AG20443 (cell line): Measurements from ENCODE around the gene MAGI1.
A peak's percentile ranks its signal among the peaks of the same experiment; 100 is the strongest.
"Not testable (repeated sequence)": the region's sequence is repeated elsewhere in the genome, so short reads cannot be mapped to it uniquely, and the experiment has no call there.

Experiments
- DNase-seq: peaks from one replicate; pipeline ENCODE4 v3.0.0; 2012; ENCODE audit warnings: low spot score, mixed read lengths

Gene MAGI1

DNA sequence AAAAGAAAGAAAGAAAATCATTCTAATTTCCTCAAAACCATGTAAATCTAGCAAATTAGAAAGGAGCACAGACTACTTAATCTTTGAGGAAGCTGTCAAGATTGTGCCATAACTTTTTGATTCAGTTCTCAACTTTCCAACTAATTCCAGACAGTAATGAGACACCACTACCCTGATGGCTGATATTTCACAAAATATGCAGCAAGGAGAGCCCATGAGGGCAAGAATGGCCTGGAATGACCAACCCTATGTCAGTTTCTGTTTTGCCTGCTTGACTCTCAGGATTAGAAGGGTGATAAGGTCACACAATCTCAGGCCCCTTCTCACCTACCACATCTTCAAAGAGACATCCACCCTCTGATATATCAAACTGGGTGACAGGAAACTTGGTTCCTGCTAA, 134.7 kb downstream of the MAGI1 start:
- DNase-seq = no peak

DNA sequence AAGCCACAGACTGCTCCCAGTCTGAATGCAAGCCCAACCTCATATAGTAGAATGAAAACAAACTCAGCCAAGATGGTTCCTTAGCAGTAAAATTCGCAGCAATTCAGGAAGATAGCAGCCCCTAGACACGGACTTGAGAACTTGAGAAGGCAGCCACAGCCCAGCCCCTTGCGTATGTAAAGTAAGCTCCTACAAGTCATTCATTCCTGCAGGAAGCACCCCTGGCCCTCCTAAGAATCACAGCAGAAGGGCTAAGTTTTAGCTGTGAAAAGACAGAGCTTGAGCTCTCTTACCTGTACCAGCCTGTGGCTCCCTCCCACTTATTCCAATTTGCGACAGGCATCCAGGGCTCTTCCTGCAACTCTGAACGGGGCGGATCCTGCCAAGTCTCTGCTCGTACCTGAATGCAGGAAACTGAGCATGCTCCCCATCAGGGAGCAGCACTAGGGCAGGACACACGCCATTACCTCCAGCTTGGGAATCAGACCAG, 136.4 kb downstream of the MAGI1 start:
- no peak for DNase-seq

DNA sequence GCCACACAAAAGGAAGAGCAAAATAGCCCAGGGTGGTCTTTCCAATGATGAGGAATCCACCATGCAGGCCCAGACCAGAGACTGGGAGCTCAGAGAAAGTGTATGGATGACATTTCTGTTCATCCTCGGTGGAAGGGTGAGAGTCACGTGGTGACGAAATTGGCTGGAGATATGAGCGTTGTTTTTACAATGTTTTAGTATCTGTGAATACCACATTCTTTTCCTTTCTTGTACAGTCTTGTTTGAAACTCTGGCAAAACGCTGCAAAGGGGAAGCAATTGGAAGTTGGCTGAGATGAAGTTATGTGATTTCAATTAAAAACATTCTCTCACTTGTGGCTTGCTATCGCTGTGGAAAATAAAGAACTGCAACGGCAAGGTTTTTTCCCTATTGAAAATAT, 137.5 kb downstream of the MAGI1 start:
- DNase-seq = no peak

DNA sequence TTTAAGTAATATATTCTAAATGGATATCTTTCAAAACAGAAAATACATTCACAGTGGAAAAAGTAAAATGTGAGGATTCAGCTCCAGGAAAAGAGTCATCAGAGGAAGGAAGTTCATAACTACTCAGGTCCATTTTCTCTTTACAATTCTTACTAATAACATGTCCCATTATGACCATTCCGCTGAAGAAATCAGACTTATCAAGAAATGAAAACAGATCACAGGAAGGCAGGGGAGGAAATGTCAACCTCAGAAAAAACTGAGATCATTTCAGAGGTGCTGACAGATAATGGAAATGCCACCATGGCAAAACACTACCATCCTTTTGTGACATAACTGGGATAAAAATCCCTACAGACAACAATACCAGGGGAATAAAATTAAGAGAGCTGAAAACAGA, 139.5 kb downstream of the MAGI1 start:
- DNase-seq = no peak

DNA sequence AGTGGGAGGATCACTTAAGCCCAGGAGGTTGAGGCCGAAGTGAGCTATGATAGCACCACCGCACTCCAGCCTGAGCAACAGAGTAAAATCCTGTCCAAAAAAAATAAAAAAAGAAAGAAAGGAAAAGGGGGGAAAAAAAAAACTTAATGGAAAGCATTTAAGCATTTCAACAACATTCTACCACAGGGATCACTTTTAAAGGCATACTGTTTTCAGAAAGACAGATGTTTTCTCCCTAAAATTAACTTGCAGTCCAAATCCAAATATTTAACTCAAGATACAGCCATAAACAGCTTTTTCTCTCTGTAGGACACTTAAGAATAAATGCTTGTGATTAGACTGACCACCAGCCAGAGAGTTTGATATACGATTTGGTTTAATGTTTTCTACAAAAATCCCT, 141.0 kb downstream of the MAGI1 start:
- DNase-seq = no peak

DNA sequence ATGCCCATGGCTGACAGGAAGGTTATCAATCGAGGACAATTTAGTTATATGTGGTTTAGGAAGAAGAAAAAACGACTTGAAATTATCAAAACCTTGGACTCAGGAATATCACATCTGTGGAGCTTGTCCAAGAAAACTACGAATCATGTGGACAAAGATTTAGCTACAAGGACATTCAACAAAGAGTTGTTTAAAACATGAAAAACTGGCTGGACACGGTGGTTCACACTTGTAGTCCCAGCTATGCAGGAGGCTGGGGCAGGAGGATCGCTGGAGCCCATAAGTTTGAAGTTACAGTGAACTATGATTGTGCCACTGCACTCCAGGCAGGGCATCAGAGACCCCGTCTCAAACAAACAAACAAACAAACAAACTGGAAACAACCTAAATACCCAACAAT, 142.4 kb downstream of the MAGI1 start:
- no peak for DNase-seq

DNA sequence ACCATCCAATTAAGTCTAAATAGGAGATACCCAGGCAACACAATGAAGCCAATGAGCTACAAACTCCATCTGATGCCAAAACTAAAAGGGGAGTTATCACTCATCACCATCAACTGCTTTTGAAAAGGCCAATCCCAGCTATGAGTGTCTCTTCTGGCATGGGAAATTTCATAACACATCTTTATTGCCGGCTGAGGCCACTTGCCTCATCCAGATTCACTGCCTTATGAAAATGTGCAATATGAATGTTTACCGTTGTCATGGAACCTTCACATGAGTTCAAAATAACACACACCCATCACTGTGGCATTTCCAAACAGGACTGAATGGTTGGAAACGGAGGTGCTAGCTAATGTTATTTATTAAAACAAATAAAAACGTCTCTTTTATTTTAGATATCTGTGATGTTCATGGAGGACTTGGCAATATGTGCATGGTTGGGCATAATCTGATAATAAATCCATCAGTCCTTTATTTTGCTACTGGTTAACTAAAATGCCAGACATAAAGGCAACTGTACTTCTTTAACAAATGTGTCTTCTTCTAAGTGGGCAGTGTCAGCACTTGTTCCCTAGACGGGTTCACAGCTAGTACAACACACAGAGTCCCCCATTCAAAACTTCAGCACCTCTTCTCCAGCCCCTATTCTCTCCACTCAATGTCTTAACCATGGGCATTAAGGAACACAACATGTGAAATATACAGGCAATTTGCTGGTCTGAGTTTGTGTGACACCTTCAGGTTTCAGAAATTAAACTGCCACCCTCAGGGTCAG, 143.9 kb downstream of the MAGI1 start:
- DNase-seq = peak; percentile 80

DNA sequence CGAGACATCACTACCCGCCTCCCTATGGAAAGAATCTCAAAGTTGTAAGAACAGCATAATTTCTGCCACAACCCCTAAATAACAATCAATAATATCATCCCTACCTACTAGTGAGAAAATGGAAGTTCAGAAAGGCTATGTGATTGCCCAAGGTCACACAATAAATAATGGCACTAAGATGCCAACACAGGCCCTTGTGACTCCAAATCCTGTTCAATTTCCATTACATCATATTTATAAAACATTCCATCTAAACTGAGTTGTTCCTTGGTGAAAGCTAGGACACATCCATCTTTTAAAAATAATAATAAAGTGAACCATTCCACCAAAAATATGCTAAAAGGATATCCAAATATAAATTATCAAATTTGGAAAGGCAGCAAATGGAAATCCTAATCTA, 144.6 kb downstream of the MAGI1 start:
- DNase-seq = no peak

DNA sequence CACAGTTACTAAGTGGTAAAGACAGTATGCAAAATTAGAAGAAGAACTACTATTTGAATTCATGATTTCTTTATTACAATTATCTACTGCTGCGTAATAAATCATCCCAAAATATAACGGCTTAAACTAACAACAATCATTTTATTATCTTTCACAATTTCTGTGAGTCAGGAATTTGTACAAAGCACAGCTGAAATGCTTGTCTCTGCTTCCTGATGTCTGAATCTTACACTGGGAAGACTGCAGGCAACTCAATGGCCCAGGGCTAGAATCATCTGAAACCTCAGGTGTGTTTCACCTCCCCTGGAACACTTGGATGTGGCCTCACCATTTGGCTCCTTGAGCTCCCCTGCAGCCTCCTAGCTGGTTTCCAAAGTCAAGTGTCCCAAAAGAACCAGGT, 145.1 kb downstream of the MAGI1 start:
- DNase-seq = no peak

DNA sequence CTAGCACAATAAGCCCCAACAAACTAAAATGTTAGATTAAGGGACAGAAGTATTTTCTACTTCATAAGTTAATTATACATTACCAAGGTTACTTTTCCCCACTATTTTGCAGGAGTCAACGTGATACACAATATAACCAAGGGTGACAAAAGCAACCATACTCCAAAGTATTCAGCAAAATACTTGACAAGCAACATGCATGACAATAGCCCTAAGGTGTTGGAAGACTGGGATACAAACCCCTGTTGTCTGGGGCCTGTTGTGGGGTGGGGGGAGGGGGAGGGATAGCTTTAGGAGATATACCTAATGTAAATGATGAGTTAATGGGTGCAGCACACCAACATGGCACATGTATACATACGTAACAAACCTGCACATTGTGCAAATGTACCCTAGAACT, 147.2 kb downstream of the MAGI1 start:
- DNase-seq = not testable (repeated sequence)

DNA sequence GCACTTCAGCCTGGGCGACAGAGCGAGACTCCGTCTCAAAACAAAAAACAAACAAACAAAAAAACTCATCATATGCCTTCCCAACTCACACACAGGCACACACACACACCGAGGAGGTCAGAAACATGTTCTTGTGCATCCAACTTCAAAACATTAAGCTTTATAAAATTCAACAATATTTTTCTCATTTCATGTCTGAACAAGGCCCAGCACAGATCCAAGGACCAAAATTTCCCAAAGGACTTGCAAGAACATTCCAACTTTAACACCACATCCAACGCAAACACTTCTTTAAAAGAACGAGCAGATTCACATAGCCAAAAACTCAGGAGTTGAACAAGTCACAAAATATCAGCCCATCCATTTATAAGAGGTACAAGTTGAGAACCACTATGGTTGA, 148.4 kb downstream of the MAGI1 start:
- no peak for DNase-seq

DNA sequence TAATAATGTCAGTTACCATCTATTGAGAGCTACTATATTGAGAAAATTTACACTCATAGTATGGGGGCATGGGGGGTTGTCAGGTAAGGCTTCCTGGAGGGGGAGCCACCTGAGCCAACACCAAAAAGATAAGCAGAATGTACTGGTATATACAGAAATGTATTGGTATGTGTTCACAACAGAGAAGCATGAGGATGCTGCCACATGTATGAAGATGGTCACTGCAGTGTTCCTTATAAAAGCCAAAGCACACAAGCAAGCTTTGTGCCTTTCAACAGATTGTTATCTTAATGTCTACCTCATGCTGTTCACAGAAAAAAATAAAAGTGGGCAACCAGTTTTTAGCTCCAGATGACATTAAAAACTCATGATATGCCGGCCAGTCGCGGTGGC, 149.0 kb downstream of the MAGI1 start:
- no peak for DNase-seq

DNA sequence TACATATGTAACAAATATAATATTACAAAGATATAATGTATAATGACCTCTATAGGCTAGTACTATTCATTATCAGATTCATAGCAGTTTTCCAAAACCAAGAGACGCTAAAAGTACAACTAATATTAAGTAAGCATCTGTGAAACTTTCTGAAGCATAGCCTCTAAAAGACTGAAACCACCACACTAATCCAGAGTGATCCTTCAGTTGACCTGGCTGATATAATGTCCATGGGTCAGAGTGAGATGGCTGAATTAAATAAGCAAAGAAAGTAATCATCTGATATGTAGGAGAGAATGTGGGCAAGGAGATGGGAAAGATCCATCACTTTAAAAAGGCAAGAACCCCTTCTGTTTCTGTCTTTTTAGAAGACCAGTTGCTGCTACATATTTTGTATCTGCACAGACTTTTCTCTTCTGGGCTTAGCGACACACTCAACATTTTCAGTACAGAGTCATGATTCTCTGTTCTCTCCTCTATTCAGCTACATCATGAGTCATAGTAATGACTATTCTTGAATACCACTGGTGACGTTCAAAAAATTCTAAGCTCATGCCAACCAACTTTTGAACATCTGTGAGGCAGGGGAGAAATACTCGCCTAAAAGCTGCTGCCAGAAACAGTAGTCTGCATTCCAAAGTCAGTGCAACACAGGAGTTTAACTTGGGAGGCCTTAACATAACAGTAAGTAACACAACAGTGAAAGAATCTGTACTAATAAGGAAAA, 149.6 kb downstream of the MAGI1 start:
- peak; percentile 92 for DNase-seq

DNA sequence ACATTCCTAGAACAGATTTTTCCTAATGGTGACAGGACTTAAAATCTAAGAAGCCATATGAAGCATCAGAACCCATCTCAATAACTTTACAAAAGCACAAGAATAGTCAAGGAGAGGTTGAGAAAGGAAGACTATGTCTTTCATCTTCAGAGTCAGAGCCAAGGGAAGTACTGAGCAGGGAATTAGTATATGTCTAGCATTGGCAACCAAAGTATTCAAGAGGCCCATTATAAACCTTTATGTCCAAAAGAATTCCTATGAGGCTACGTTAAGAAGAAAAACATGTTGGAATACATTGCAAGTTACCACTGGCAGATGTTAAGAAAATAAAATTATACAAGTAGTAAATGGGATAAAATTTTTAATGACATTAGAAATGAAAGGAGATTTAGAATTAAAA, 150.5 kb downstream of the MAGI1 start:
- DNase-seq = no peak

DNA sequence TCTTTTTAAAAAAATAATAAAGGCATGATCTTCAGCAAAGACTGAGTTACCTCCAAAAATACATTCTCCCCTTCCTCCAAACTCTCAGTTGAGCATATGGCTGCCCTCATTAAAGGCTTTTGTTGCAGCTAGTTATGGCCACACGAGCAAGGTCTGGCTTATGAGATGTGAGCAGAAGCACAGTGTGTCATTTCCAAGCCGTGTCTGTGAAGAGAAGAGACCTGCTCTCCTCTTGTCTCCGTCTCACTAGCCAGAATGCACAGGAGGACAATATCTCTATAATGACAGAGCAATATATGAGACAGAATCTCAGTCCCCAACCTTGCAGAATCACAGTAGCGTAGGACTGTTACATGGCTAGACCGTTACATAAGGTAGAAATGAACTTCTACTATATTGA, 152.3 kb downstream of the MAGI1 start:
- DNase-seq = no peak

DNA sequence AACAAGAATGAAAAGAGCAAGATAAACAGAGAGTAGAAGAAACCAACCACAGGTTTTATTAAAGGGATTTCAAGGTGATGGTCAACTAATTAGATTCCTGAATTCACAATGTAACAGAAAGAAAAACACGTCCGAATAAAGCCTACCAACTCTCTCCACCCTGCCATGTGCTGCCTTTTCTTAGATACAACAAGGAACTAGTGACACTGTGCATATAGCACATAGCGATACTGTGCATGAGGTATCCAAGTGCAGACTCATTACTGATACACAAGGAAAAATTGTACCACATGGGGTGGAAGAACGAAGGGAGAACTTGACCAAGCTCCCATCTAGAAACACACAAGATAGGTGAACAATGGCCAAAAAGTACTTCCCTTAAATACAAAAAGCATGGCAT, 154.6 kb downstream of the MAGI1 start:
- DNase-seq = no peak

DNA sequence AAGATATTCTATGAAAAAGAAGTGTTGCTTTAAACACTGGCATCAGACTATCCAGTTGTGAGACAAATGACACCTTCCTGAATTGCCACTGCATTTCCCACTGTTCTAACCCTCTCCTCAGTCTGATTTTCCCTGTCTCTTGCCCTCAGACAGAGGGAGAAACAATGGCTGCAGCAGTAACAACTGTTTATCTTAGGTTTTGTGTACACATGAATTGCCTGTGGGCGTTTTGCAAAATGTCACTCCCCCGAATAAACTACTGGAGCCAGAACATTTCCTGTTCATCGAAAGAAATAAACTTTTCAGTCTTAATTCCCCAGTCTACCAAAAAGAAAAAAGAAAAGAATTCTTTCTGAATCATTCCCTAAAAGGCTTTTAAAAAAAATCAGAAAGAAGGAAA, 155.1 kb downstream of the MAGI1 start:
- no peak for DNase-seq

DNA sequence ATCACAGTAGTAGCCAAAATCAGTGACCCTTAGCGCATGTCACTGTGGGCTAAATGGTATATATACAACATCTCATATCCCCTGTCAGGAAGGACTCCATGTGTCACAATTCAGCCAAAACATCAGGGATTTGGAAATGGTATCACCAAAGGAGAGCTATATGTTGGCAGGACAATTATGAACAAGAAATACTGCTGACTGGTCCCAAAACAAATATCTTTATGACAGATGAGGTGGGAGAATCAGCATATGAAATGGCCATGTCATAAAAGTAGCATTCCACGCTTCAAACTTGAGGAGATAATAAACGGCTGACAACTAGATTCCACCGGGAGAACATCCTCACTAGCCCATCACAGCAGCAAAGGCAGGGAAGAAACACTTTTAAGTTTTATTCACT, 158.4 kb downstream of the MAGI1 start:
- DNase-seq = no peak

DNA sequence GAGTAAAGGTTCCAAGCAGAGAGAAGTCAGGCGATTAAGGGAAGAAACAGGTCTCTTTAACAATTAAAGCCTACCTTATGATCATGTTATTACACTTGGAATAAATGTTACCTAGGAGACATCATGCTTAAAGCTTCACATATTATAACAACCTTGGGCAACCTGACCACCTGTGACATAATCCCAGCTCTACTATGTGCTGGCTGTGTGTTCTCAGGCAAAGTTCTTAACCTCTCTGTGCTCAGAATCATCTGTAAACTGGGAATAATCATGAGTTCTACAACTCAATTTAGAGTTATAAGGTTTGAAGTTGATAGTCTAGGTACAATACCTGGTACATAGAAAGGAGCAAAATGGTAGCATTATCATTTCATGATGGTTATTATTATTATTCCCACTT, 159.3 kb downstream of the MAGI1 start:
- no peak for DNase-seq

DNA sequence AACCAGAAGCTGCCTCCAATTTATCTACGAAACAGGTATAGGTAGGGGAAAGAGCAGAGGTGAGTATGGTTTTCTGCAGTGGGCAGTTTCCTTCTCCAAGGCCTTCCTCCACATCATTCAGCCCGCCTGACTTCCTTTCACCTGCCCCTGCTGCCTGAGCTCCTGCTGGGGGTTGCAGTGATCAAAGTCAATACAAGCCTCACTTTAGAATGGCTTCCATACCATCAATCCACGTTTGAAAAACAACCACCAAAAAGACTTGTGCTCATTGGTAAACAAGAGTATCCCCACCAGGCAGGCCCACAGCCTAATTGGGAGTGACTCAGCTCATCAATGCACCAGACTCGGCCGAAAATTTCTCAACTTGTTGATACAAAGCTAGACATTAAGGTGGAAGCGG, 159.9 kb downstream of the MAGI1 start:
- no peak for DNase-seq

DNA sequence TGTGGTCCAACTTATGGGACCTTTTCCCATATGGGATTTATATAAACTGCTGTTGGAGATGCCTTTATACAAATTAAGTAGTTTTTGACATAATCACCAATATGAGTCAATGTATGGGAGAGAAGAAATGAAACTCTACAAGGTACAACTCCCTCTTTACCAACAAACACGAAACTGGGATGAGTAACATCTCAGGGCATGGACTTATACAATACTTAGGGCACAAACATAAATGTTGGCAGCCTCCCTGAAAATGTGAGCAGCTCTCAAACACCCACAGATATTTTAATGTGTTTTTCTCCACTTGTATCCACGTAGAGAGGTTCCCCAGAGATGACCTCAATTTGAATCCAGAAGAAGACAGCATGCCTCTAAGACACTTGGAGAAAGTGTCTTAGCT, 161.6 kb downstream of the MAGI1 start:
- no peak for DNase-seq

DNA sequence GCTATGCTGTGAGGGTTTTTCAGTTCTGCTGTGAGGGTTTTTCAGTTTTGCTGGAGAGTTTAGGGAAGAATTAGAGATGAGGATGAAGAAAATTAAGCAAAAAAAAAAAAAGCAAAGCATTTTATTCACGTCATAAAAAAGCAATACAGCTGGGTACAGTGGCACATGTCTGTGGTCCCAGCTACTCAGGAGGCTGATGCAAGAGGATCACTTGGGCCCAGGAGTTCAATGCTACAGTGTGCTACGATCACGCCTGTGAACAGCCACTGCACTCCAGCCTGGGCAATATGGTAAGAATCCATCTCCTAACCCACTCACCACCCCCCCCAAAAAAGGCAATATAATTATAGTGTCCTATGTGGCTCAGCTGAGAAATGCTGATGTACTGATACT, 162.7 kb downstream of the MAGI1 start:
- DNase-seq = no peak

DNA sequence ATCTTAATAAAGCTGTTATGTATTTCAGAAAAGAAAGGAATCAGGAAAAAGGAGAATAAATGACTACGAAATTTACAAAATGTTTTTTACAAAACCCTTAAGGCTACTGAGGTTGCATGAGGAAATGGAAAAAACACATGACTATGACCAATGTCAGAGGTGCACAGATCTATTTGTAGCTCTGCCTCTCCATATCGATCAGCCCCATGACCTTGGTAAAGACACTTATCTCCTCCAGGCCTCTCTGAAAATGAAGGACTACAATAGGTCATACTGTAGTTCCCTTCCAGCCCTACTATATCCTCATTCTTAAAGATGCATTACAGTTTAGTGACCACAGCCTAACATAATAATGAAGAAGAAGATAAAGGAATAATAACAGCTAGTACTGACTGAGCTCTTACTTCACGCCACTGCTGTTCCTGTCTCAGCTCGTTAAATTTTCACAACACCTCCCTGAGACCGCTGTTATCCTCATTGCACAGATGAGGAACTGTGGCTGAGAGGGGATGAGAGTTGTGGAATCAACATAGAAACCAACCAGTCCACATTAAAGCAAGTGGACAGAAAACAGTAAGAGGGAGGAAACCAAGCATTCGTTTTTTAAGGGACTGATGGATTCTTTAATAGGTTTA, 163.2 kb downstream of the MAGI1 start:
- DNase-seq = no peak
